WI38 (cell line): Measurements from ENCODE around the gene ZMYM4.

Experiments
- H3K4me3 ChIP-seq: 2 replicates; pipeline ENCODE4 v1.5.1; 2011; ENCODE audit warnings: low read depth, mild to moderate bottlenecking, control low read depth, low read length
- TF ChIP-seq, protein P1 (sequence below): IDR thresholded peaks from 2 replicates; pipeline ENCODE4 v1.5.1; 2012; ENCODE audit warnings: low read depth, mild to moderate bottlenecking, control low read depth, low read length

ZMYM4 gene

DNA sequence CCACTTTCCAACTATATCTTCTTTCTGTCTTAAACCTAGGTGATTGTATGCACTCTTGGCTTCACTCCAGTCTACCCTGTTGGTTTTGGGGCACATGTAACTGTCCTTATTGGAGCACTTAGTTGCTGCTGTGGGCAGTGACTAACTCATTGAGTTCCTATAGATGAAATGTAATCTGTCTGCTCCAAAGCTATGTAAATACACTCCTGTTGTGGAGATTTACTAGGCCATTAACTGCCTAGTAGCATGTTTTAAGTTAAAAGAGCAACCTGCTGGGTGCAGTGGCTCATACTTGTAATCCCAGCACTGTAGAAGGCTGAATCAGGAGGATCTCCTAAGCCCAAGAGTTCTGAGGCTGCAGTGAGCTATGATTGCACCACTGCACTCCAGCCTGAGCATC, 137.6 kb downstream of the ZMYM4 start:
- no peak overlapping the region for H3K4me3 ChIP-seq
- TF ChIP-seq, protein P1, sequence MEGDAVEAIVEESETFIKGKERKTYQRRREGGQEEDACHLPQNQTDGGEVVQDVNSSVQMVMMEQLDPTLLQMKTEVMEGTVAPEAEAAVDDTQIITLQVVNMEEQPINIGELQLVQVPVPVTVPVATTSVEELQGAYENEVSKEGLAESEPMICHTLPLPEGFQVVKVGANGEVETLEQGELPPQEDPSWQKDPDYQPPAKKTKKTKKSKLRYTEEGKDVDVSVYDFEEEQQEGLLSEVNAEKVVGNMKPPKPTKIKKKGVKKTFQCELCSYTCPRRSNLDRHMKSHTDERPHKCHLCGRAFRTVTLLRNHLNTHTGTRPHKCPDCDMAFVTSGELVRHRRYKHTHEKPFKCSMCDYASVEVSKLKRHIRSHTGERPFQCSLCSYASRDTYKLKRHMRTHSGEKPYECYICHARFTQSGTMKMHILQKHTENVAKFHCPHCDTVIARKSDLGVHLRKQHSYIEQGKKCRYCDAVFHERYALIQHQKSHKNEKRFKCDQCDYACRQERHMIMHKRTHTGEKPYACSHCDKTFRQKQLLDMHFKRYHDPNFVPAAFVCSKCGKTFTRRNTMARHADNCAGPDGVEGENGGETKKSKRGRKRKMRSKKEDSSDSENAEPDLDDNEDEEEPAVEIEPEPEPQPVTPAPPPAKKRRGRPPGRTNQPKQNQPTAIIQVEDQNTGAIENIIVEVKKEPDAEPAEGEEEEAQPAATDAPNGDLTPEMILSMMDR: no peak

DNA sequence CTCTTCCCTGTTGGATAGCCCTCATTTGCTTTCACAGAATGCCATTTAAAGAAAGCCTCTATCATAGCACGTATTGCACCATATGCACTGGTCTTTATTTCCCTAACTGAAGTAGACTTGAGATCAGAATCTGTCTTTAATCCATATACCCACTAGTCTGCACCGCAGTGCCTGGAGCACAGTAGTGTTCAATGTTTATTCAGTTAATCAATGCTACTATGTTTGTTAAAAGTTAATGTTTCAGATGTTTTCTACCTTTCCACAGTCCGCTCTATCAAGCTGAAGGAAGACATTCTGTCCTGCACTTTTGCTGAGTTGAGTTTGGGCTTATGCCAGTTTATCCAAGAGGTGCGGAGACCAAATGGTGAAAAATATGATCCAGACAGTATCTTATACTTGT, 139.2 kb downstream of the ZMYM4 start:
- TF ChIP-seq, protein P1: no peak
- H3K4me3 ChIP-seq: no peak overlapping the region

DNA sequence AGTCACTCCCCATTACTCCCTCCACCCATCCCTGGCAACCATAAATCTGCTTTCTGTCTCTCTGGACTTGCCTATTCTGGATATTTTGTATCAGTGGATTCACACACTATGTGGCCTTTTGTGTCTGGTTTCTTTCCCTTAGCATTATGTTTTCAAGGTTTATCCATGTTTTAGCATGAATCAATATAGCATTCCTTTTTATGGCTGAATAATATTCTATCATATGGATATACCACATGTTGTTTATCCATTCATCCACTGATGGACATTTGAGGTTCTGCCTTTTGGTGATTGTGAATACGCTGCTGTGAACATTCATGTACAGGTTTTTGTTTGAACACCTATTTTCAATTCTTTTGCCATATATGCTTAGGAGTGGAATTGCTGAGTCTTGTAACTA, 140.4 kb downstream of the ZMYM4 start:
- TF ChIP-seq, protein P1: no peak
- no peak overlapping the region for H3K4me3 ChIP-seq

DNA sequence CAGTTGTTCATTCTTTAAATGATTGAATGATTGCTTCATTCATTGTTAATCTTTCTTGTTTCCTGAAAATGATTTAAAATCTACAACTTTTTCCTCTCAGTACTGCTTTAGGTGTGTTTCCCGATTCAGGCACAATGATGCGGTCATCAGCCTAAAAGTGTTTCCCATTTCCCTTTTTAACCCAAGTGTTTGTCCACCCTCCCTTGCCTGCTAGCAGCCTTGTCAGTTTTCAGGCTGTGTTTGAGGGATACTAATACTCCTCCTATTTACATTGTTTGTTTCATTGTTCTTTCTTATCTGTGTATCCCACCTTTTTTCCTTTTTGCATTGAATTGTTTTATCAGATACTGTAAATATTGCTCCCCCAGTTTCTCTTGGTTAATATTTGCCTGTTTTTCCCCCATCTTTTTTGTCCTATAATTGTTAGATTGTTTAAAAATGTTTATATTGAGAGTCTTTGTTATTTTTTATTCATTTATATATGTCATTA, 157.6 kb downstream of the ZMYM4 start:
- TF ChIP-seq, protein P1: no peak
- H3K4me3 ChIP-seq: no peak overlapping the region

DNA sequence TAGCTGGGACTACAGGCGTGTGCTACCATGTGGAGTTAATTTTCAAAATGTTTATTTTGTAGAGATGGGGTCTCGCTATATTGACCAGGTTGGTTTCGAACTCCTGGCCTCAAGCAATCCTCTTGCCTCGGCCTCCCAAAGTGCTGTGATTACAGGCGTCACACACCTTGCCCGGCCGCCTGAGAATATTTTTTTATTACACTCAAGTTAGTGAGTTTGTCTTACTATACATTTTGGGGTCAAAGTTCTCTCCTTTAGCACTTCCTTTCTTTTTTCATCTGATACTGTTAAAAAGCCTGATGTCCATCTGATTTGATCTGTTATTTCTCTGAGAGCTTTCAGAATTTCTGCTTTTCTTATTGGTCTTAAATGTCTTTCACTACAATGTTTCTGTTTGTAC, 159.9 kb downstream of the ZMYM4 start:
- no peak overlapping the region for H3K4me3 ChIP-seq

DNA sequence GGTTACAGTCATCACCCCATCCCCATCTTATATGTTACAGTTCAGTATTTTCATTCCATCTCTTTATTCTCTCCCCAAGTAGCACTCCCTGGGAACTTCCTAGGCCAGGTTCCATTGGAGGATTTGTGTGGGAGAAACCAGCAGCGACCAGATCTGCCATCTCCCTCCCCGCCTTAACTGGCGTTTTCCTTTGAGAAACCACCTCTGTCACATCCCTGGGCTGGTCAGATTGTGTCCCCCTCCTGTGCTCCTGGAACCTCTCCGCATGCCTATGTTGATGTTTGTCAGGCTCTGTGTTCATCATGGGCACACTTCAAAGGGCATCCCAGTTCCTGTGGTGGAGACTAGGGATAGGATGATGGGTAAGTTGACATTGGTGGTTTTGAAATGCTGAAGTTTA, 162.3 kb downstream of the ZMYM4 start:
- H3K4me3 ChIP-seq: no peak overlapping the region
- TF ChIP-seq, protein P1: no peak

More for the DNA sequence above, 159.9 kb downstream of the ZMYM4 start:
- TF ChIP-seq, protein P1: no peak

DNA sequence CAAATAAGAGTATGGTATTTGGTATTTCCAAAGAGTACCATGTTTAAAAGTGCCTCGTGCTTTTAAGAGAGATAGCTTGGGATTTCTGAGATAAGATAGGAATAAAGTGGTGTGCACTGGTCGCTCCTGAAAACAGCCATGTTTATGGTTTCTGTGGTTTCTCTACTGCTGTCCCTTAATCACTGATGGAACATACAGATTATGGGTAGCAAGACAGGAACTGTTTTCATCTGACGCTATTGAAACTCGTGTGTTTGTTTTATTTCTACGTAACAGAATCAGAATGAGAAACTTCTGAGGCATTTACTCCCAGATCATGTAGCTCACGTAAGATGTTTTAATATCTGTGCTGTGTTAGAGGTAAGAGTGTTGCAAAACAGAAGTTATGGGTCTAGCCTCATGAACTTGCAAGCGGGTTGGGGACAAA, 162.7 kb downstream of the ZMYM4 start:
- TF ChIP-seq, protein P1: no peak

More for the DNA sequence above, 162.7 kb downstream of the ZMYM4 start:
- no peak overlapping the region for H3K4me3 ChIP-seq
